Right atrium auricular region (tissue), 2 donors: ENCODE data around the gene UBXN4. TPM values are rescaled to one million over a fixed set of nuclear protein-coding genes. Genes with fewer than 3 reads are reported as not detected.

Experiments
- DNase-seq: peaks from one replicate; pipeline ENCODE4 v3.0.0-alpha.2; 2019; ENCODE audit warnings: low spot score
- H3K27ac ChIP-seq, 2 donors: fragments of 200-600 bp; sonication (generic); 1 replicate in 1 of 2; 2 replicates in 1 of 2; pipeline ENCODE4 v1.5.1; 2016 to 2019
- H3K27me3 ChIP-seq, 2 donors: fragments of 200-600 bp; sonication (generic); one replicate each; pipeline versions ENCODE4 v1.5.1 to v1.6.0; 2017 to 2019
- H3K36me3 ChIP-seq: fragments of 200-600 bp; sonication (generic); one replicate; pipeline ENCODE4 v1.5.1; 2016
- H3K4me1 ChIP-seq, 2 donors: fragments of 200-600 bp; sonication (generic); one replicate each; pipeline versions ENCODE4 v1.5.1 to v1.6.0; 2017 to 2019
- H3K4me3 ChIP-seq, 2 donors: fragments of 200-600 bp; sonication (generic); 1 replicate in 1 of 2; 2 replicates in 1 of 2; pipeline ENCODE4 v1.5.1; 2017 to 2019; ENCODE audit warnings: mild to moderate bottlenecking in 1 of 2, moderate library complexity in 1 of 2
- H3K9me3 ChIP-seq, 2 donors: fragments of 200-600 bp; sonication (generic); one replicate each; pipeline ENCODE4 v1.5.1; 2019
- total RNA-seq, 2 donors: library from RNA; depleted of rRNA; stranded (reverse); fragments of >200 nt; gene quantifications; one replicate each; pipeline ENCODE4 v1.1.0, GENCODE V29; 2016
- TF ChIP-seq, protein P1 (sequence below), 2 donors: fragments of 200-600 bp; sonication (generic); IDR thresholded peaks; one replicate each; pipeline ENCODE4 v1.5.1; 2019; ENCODE audit warnings: antibody characterized with exemption in 2 of 2

Gene UBXN4
- total RNA-seq, 2 donors from 2014 or later: 37.5 to 48.7 TPM

DNA sequence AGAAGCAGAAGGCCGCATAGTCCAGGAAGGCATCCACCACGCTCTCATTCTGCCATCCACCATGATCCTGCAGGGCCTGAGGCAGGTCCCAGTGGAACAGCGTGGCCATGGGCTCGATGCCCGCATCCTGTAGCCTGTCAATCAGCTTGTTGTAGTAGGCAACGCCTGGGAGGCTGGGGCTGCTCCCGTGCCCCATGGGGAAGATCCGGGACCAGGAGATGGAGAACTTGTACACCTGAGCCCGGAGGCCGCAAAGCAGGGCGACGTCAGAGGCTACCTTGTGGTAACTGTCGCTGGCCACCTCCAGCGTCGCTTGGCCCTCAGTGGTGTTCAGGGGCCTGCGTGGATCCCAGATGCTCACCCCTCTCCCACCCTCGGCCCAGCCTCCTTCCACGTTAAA, 75.8 kb downstream of the UBXN4 start:
- Histone ChIP-seq H3K27ac (no peak overlapping the region), H3K36me3 (no peaks in the 10 kb centered on the region), H3K9me3 (peaks cover 0 to 3% of the 10 kb centered on the region in 2 donors), H3K4me1 (no peaks in the 10 kb centered on the region), H3K27me3 (no peaks in the 10 kb centered on the region), H3K4me3 (no peak overlapping the region)
- no peak for DNase-seq
- TF ChIP-seq, protein P1, sequence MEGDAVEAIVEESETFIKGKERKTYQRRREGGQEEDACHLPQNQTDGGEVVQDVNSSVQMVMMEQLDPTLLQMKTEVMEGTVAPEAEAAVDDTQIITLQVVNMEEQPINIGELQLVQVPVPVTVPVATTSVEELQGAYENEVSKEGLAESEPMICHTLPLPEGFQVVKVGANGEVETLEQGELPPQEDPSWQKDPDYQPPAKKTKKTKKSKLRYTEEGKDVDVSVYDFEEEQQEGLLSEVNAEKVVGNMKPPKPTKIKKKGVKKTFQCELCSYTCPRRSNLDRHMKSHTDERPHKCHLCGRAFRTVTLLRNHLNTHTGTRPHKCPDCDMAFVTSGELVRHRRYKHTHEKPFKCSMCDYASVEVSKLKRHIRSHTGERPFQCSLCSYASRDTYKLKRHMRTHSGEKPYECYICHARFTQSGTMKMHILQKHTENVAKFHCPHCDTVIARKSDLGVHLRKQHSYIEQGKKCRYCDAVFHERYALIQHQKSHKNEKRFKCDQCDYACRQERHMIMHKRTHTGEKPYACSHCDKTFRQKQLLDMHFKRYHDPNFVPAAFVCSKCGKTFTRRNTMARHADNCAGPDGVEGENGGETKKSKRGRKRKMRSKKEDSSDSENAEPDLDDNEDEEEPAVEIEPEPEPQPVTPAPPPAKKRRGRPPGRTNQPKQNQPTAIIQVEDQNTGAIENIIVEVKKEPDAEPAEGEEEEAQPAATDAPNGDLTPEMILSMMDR (IDR thresholded peaks at IDR 0.05): no peak

DNA sequence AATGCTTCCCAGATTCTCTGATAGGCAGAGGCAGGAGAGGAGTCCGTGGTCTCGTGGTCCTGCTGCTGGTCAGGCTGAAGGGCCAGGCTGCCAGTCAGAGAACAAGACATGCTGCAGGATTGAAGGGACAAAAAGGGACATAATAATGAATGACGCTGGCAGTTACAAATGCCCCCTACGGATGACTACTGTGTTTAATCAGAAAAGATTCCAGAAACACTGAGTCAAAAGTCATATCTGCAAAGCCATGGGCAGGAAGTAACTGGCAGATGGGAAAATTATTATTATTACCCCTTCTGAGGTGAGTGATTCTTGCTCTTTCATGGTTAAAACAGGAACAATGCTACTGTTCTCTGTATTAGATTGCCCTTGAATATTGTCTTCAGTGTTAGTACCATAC, 76.3 kb downstream of the UBXN4 start:
- H3K27me3 ChIP-seq: no peaks in the 10 kb centered on the region
- peaks cover 0 to 8% of the 10 kb centered on the region in 2 donors for H3K9me3 ChIP-seq
- no peak overlapping the region for H3K4me3 ChIP-seq
- TF ChIP-seq, protein P1 (IDR thresholded peaks at IDR 0.05): no peak
- H3K36me3 ChIP-seq: no peaks in the 10 kb centered on the region
- no peaks in the 10 kb centered on the region for H3K4me1 ChIP-seq
- H3K27ac ChIP-seq: no peak overlapping the region
- no peak for DNase-seq

DNA sequence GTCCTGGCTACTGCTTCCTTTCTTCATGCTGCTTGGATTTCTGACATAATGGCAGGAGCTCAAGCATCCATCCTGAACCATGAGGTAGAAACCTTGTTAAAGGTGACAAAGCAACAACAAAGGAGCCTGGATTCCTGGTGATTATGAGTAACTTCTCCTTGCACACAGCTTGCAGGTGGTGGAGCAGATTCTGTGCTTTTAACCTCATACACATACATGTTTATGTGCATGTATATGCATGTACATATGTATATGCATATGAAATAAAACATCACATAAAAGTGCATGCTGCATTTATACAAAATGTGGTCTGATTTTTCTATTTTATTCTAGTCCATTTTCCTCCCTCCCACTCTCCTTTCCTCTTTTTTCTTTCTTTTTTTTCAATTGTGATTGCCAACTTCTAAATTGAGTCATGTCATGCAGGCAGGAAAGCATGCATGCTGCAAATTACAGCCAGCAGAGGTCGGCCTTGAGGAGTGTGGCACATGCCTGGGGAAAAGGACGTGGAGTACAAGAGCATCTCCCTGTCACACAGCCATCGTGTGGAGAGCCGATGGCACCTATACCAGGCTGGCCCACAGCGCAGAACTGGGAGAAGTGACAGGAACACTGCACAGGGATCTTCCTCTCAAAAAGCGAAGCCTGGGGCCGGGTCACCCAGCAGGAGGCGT, 77.4 kb downstream of the UBXN4 start:
- peaks cover 0 to 10% of the 10 kb centered on the region in 2 donors for H3K9me3 ChIP-seq
- no peaks in the 10 kb centered on the region for H3K4me1 ChIP-seq
- H3K27me3 ChIP-seq: no peaks in the 10 kb centered on the region
- TF ChIP-seq, protein P1 (IDR thresholded peaks at IDR 0.05): no peak
- H3K4me3 ChIP-seq: no peak overlapping the region
- H3K27ac ChIP-seq: no peak overlapping the region
- no peaks in the 10 kb centered on the region for H3K36me3 ChIP-seq
- DNase-seq: no peak

DNA sequence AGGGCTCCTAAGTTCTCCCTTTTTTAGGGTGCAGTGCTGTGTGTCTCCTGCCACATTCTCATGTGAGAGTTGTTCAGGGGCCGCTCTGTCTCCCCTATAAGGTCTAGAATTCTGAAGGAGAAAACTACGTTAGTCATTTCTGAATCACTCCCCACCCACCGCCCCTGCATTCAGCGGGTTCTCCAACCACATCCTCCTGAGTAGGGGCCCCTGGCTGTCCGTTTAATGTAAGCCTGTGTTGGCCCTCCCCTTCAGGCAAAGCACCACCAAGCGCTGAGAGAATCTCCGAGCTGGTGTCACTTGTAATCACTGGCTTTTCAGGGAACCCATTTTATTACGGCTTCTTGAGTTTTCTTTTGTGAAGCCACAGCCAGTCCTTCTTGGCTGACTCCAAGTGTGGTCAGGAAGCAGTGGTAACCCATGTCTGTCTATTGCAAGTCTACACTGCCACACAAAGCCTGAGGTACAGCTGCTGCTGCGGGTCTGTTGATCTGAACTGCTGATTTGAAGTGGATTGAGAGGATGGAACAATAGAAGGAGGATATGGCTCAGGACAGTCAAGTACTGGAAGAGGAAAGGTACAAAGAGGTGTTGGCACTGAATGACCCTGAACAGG, 78.5 kb downstream of the UBXN4 start:
- no peak for DNase-seq
- H3K9me3 ChIP-seq: peaks cover 0 to 10% of the 10 kb centered on the region in 2 donors
- H3K27ac ChIP-seq: no peak overlapping the region
- H3K4me1 ChIP-seq: no peaks in the 10 kb centered on the region
- no peaks in the 10 kb centered on the region for H3K36me3 ChIP-seq
- no peaks in the 10 kb centered on the region for H3K27me3 ChIP-seq
- no peak overlapping the region for H3K4me3 ChIP-seq
- TF ChIP-seq, protein P1 (IDR thresholded peaks at IDR 0.05): no peak

DNA sequence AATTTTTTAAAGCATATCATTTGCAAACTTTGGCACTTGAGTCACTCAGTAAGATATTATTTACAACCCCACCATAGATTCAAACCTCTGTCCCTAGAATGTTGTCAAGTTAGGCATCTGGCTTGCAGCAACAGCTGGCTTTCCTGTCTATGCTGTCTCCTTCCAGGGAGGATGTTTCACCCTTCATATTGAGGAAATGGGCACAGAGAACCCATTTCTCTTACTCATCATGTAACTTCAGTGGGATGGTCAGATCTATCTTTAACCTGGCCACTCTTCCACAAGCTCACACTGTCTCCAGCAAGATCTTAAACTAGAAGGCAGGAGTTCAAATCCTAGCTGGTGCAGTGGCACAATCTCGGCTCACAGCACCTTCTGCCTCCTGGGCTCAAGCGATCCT, 79.5 kb downstream of the UBXN4 start:
- no peaks in the 10 kb centered on the region for H3K27me3 ChIP-seq
- H3K9me3 ChIP-seq: peaks cover 0 to 10% of the 10 kb centered on the region in 2 donors
- no peaks in the 10 kb centered on the region for H3K4me1 ChIP-seq
- no peak overlapping the region for H3K27ac ChIP-seq
- H3K4me3 ChIP-seq: no peak overlapping the region
- TF ChIP-seq, protein P1 (IDR thresholded peaks at IDR 0.05): no peak
- no peak for DNase-seq
- no peaks in the 10 kb centered on the region for H3K36me3 ChIP-seq
